Activated CD4-positive, alpha-beta T cell treated with anti-CD3 and anti-CD28 coated beads, Interleukin-2, Interleukin-4, amounts not matched to agents 100 ng/mL and 50 ng/mL, durations not matched to agents 16 hours and 8 hours (primary cell): Measurements from ENCODE around the gene KIF21B.
"Not testable (repeated sequence)": the region's sequence is repeated elsewhere in the genome, so short reads cannot be mapped to it uniquely, and the experiment has no call there.

Source experiments
- DNase-seq: peaks from one replicate; pipeline ENCODE4 v3.0.0-alpha.2; 2020; ENCODE audit warnings: low spot score

Gene KIF21B

GRCh38 chr1:200971428-200971903, 52.0 kb downstream of the KIF21B start:
- no peak for DNase-seq

GRCh38 chr1:200970771-200971427, 52.6 kb downstream of the KIF21B start:
- DNase-seq: no peak

GRCh38 chr1:200969726-200970561, 53.6 kb downstream of the KIF21B start:
- DNase-seq: no peak

GRCh38 chr1:200968469-200969410, 54.8 kb downstream of the KIF21B start:
- DNase-seq: no peak

GRCh38 chr1:200967693-200968468, 55.6 kb downstream of the KIF21B start:
- DNase-seq: no peak

- DNase-seq: no peak
Observed at GRCh38 chr1:200966934-200967333, 56.6 kb downstream of the KIF21B start.

GRCh38 chr1:200965111-200965805, 58.3 kb downstream of the KIF21B start:
- no peak for DNase-seq

GRCh38 chr1:200963888-200964287, 59.6 kb downstream of the KIF21B start:
- not testable (repeated sequence) for DNase-seq

GRCh38 chr1:200963076-200963475, 60.4 kb downstream of the KIF21B start:
- DNase-seq: no peak

- no peak for DNase-seq
Observed at GRCh38 chr1:200962631-200963030, 60.9 kb downstream of the KIF21B start.

GRCh38 chr1:200962151-200962550, 61.4 kb downstream of the KIF21B start:
- not testable (repeated sequence) for DNase-seq

GRCh38 chr1:200960948-200961340, 62.6 kb downstream of the KIF21B start:
- no peak for DNase-seq

- no peak for DNase-seq
Observed at GRCh38 chr1:200960236-200960947, 63.1 kb downstream of the KIF21B start.

- no peak for DNase-seq
Observed at GRCh38 chr1:200959411-200959921, 64.0 kb downstream of the KIF21B start.

- DNase-seq: no peak
Observed at GRCh38 chr1:200958597-200958996, 64.9 kb downstream of the KIF21B start.

- no peak for DNase-seq
Observed at GRCh38 chr1:200954434-200954833, 69.1 kb downstream of the KIF21B start.

GRCh38 chr1:200951016-200951415, 72.5 kb downstream of the KIF21B start:
- no peak for DNase-seq

GRCh38 chr1:200949626-200950025, 73.9 kb downstream of the KIF21B start:
- no peak for DNase-seq

GRCh38 chr1:200947059-200947566, 76.4 kb downstream of the KIF21B start:
- no peak for DNase-seq

GRCh38 chr1:200945111-200945510, 78.4 kb downstream of the KIF21B start:
- DNase-seq: no peak
